Measurements from ENCODE around the gene SAXO2. TPM values are rescaled to one million over a fixed set of nuclear protein-coding genes. Genes with fewer than 3 reads are reported as not detected.
"Not testable (repeated sequence)": the region's sequence is repeated elsewhere in the genome, so short reads cannot be mapped to it uniquely, and the experiment has no call there.

SAXO2 gene
- total and polyA plus RNA-seq, 2 of the 8 experiments (the other 6 are each of a cell fraction or from before 2014, with no cell fraction given), result 3.1 TPM

GRCh38 chr15:82300326-82300725 is 37.7 kb downstream of the SAXO2 start:
- H3K79me1 ChIP-seq (ENCODE audit: low read depth, low read length); H3K9ac ChIP-seq (replicated peaks in 1 of 4; ENCODE audit: extremely low read depth in 1 of 4, low read depth in 3 of 4, low read length in 3 of 4); H3K79me2 ChIP-seq (ENCODE audit: control insufficient read depth in 1 of 2, insufficient read depth in 2 of 2, low read length in 2 of 2); H2BK120ac ChIP-seq (replicated peaks; ENCODE audit: low read depth, low read length); H3K23me2 ChIP-seq (ENCODE audit: low read depth, low read length); H3K14ac ChIP-seq (ENCODE audit: insufficient read length); H4K91ac ChIP-seq (replicated peaks; ENCODE audit: insufficient read length, low read length); H3K9me3 ChIP-seq (ENCODE audit: insufficient read depth in 2 of 2, low read depth in 1 of 2, low read length in 1 of 2); H3K4ac ChIP-seq (replicated peaks; ENCODE audit: insufficient read length, low read depth, low read length); DNase-seq (ENCODE audit: low read depth in 1 of 2, low spot score in 2 of 2); H4K8ac ChIP-seq (ENCODE audit: extremely low read depth, insufficient read depth, low read length); H3K4me2 ChIP-seq (ENCODE audit: insufficient read depth in 1 of 2, low read depth in 2 of 2, low read length in 2 of 2); H2AK5ac ChIP-seq (ENCODE audit: low read depth, low read length); H3K36me3 ChIP-seq (ENCODE audit: control insufficient read depth in 2 of 4, insufficient read depth in 4 of 4, low read length in 3 of 4); FAIRE-seq; H2BK20ac ChIP-seq (ENCODE audit: low read length); H2BK15ac ChIP-seq (ENCODE audit: low read length); CTCF ChIA-PET (ENCODE audit: partially characterized antibody); H3K18ac ChIP-seq (ENCODE audit: extremely low read depth, low read length); H3K23ac ChIP-seq (ENCODE audit: insufficient read length); H2BK12ac ChIP-seq (ENCODE audit: low read depth, low read length); H3K27ac ChIP-seq (ENCODE audit: low read depth, low read length); H3K27me3 ChIP-seq (replicated peaks in 1 of 4; ENCODE audit: control insufficient read depth in 3 of 4, extremely low read depth in 1 of 4, insufficient read depth in 3 of 4, low read length in 3 of 4); H3K56ac ChIP-seq (replicated peaks; ENCODE audit: insufficient read length, low read depth, low read length); H2AFZ ChIP-seq (ENCODE audit: low read length); H3K4me3 ChIP-seq (ENCODE audit: extremely low read depth in 1 of 4, insufficient read depth in 2 of 4, low read depth in 3 of 4, low read length in 4 of 4); H4K5ac ChIP-seq (ENCODE audit: insufficient read length, low read depth, low read length); POLR2A ChIA-PET (ENCODE audit: partially characterized antibody); H4K20me1 ChIP-seq (replicated peaks in 1 of 2; ENCODE audit: control insufficient read depth in 1 of 2, insufficient read depth in 2 of 2, low read length in 2 of 2); H2BK5ac ChIP-seq (ENCODE audit: low read depth, low read length); H3K4me1 ChIP-seq (replicated peaks in 1 of 4; ENCODE audit: control insufficient read depth in 3 of 4, insufficient read depth in 4 of 4, low read length in 3 of 4): not testable (repeated sequence)
- 97% methylated on average over 6 of the region's 6 CpGs; no CpG with 5 or more reads in 1 of the 2 experiments for WGBS, 2 experiments (ENCODE audit: extremely low coverage in 1 of 2, insufficient coverage in 1 of 2, insufficient read length in 1 of 2, insufficient replicate concordance in 2 of 2, low coverage in 1 of 2, low lambda C conversion rate in 2 of 2, missing lambda C conversion rate in 1 of 2)
